ENCODE measurements around the gene PSMD6.

The PSMD6 gene

GRCh38 chr3:63993653-63994079 is 29.6 kb downstream of the PSMD6 start:
- H3K4me3 ChIP-seq (replicated peaks; ENCODE audit: low read depth, low read length): no peak overlapping the region
- no peak for DNase-seq (ENCODE audit: extremely low read depth, low read depth)
- peak; percentile 96 for TF ChIP-seq CTCF (IDR thresholded peaks at IDR 0.05; ENCODE audit: low read depth, low read length, missing control alignments)

GRCh38 chr3:63992516-63993209 is 30.6 kb downstream of the PSMD6 start:
- TF ChIP-seq CTCF (IDR thresholded peaks at IDR 0.05; ENCODE audit: low read depth, low read length, missing control alignments): no peak
- H3K4me3 ChIP-seq (replicated peaks; ENCODE audit: low read depth, low read length): no peak overlapping the region
- no peak for DNase-seq (ENCODE audit: extremely low read depth, low read depth)

- TF ChIP-seq CTCF (IDR thresholded peaks at IDR 0.05; ENCODE audit: low read depth, low read length, missing control alignments): no peak
- DNase-seq (ENCODE audit: extremely low read depth, low read depth): no peak
- H3K4me3 ChIP-seq (replicated peaks; ENCODE audit: low read depth, low read length): no peak overlapping the region
Observed at GRCh38 chr3:63991666-63992065, 31.6 kb downstream of the PSMD6 start.

- no peak for TF ChIP-seq CTCF (IDR thresholded peaks at IDR 0.05; ENCODE audit: low read depth, low read length, missing control alignments)
- no peak for DNase-seq (ENCODE audit: extremely low read depth, low read depth)
- H3K4me3 ChIP-seq (replicated peaks; ENCODE audit: low read depth, low read length): no peak overlapping the region
Observed at GRCh38 chr3:63990733-63991132, 32.6 kb downstream of the PSMD6 start.

GRCh38 chr3:63990204-63990603 is 33.1 kb downstream of the PSMD6 start:
- no peak overlapping the region for H3K4me3 ChIP-seq (replicated peaks; ENCODE audit: low read depth, low read length)
- no peak for TF ChIP-seq CTCF (IDR thresholded peaks at IDR 0.05; ENCODE audit: low read depth, low read length, missing control alignments)
- no peak for DNase-seq (ENCODE audit: extremely low read depth, low read depth)

- H3K4me3 ChIP-seq (replicated peaks; ENCODE audit: low read depth, low read length): no peak overlapping the region
- no peak for TF ChIP-seq CTCF (IDR thresholded peaks at IDR 0.05; ENCODE audit: low read depth, low read length, missing control alignments)
- DNase-seq (ENCODE audit: extremely low read depth, low read depth): no peak
Observed at GRCh38 chr3:63988943-63989342, 34.4 kb downstream of the PSMD6 start.

GRCh38 chr3:63986831-63987230 is 36.5 kb downstream of the PSMD6 start:
- no peak for TF ChIP-seq CTCF (IDR thresholded peaks at IDR 0.05; ENCODE audit: low read depth, low read length, missing control alignments)
- DNase-seq (ENCODE audit: extremely low read depth, low read depth): no peak
- H3K4me3 ChIP-seq (replicated peaks; ENCODE audit: low read depth, low read length): no peak overlapping the region
